GM18526 (cell line): Measurements from ENCODE around the gene CIAO2A.

Source experiments
- POLR2A ChIP-seq: IDR thresholded peaks from 3 replicates; pipeline ENCODE4 v1.6.1; 2011; ENCODE audit not compliant: insufficient read length; ENCODE audit errors: extremely low read depth

The CIAO2A gene

DNA sequence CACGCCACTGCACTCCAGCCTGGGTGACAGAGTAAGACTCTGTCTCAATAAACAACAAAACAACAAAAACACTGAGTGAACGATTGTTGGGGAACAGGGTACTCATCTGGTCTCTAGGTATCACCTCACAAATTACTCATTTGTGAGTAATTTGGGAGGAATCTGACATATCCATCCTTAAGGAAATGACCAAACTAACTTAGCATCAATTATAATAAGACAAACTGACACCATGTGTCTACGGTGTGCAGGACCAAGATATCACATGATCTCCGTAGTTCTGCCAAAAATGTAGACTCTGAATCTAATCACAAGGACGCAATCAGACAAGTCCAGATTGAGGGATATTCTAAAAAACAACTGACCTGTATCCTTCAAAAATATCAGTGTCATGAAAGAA lies 35.4 kb downstream of the CIAO2A start:
- no peak for TF ChIP-seq POLR2A

DNA sequence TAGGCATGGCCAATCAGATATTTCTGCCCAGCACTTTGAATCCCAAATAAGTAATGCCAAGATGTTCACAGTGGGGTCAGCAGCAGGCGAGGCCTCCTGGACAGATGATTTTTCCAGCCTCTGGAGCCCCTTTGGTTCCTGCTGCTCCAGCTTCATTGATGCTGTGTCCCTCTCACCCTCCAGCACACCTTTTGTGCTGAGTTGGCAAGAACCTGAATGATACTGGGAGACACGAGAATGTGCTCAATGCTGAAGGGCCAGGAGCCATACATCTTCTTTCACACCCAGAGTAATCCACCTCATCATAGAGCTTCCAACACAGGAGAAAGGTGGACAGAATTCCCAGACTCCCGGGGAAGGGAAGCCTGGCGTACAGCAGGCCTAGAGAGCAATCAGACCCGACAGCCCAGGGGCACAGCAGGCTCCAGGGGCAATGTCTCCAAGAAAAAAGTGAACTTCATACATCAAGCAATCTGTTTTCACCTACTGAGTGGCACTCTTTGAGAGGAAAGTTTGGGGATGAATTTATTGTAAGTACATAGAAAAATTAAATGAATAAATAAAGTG lies 40.6 kb downstream of the CIAO2A start:
- TF ChIP-seq POLR2A: no peak

DNA sequence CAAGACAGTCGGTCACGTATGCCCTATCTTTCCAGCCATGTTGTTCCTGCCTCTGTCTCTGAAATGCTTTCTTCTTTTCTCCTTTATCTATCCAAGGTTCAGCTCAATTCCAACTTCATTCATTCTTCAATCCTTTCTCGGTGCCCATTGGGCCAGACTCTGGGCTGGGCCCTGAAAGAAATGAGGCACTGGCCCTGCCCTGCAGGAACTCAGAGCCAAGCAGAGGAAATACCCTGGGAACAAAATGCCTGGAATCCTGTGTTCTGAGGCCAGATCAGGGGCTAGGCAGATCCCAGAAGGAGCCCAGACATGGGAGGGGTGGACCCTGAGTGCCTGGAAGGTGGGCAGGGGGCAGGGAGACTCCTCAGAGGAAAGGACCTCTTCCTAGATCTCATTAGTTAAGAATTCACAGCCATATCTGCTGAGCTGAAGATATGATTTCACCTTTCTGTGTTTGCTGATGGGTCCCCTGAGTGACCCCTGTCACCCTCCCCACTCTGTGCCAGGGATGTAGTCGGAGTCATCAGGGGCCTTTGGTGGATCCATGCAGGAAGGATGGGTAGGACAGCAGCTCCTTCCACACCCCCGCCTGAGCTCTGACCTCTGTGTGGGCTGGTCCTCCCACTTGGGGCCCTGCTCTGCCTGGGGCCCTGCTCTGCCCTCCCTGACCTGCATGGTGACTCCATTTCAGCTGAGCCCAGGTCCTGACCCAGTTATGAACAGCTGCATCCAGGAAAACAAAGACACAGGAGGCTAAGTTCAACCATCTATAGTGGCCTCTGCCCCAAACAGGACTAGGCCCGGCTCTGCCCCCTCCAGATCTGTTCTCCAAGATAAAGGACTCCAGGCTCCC lies 42.0 kb downstream of the CIAO2A start:
- TF ChIP-seq POLR2A: no peak

DNA sequence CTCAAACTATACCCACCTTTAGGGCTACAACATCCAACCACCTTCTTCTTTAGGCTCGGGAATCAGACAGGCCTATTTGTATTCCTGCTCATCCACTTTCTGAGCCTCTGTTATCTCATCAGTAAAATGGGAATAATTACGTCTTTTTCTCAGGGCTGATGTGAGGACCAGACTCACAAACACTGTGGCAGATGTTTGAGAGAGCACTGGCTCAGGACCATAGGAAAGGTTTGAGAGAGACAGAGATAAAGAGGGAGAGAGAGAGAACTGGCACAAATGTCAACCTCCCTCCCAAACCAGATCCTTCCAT lies 42.6 kb downstream of the CIAO2A start:
- TF ChIP-seq POLR2A: no peak

DNA sequence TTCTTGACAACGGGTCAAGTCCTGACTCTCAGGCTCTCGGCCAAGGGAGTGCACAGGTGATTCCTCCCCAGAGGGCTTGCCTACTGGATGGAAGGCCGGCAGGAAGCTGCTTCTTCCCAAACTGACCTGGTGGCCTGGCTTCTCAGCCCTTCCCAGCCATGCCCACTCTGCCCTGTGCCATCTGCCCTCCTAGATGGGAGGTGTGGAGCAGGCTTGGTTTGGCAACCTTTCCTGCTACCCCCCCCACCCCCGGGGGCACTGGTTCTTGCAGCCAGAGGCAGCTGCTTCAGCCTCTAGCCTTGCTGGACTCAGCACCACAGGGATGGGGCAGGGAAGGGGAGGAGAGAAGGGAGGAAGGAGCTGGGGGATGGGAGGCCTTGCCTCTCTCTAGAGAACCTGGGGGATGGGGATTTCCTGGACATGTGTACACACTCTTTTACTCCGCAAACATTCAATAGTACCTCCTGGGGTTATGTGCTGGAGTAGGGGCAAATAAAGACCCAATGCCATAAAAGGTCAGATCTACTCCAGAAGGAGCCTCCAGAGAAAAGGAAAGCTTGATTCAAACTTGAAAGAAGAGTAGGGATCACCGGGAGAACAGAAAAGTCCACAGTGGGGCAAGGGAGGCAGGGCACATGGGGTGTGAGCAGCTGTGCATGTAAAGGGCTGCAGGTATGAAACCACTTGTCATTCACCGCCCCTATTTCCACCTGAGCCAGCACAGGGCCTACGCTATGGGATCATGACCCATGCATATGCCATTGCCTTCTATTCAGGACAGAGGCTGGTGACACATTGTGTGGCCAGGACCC lies 43.2 kb downstream of the CIAO2A start:
- TF ChIP-seq POLR2A: no peak

DNA sequence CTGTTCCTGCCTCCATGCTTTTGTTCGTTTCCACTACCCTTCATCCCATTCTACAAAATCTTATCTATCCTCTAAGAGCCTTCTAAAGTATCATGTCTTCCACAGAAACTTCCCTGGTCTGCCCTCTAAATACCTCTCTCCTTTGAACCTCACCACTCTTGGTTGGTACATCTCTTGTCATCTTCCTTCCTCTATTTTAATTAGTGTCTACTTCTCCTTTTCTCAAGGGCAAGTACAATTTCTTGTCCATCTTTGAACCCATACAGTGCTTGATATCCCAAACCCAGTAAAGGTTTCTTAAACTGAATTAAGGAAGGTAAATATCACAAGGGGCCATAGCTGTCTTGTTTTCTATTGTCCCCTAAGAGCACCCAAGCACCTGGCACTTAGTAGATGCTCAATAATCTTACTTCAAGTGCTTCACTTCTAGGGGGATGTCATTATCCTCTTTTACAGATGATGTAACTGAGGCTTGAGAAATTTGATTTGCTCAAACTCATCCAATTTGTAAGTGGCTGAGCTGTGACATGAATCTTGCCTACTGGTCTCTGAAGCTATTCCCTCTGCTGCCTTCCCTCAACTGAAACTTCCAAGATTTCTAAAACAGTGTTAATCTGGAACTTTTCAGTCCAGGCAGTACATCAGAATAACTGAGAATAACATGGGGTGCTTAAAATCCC lies 44.7 kb downstream of the CIAO2A start:
- TF ChIP-seq POLR2A: no peak

DNA sequence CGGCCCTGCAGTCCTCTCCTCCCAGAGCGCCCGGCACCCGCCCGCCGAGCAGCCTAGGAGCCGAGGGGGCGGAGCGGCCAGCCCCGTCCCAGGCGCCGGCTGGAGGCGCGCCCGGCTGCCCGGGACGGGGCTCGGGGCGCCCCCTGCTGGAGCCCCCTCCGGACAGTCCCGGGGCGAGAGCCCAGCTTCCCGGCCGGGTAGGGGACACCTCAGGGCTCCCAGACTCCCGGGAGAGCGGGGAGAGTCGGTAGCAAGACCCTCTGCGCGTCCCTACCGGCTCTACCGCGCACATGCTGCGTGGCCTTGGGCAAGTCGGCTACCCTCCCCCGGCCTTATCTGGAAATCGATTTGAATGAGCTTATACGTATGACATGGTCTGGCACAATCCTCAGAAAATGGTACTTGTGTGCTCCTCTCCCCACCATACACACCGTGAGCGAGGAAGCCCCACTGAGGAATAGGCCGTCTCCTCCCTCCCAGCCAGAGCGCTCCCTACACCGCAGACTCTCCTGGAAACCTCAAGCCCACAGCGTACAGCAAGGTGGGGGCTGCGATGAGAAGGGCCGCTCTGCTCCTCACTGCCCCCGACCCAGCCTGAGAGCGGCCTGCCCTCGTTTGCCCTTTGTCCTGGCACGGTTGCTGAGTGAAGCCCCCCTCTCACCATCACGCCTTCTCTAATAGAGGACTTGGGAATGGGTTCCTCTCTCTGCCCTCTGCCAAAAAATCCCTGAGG lies 47.1 kb downstream of the CIAO2A start, which contains the start of gene DAPK2:
Gene DAPK2 (minus strand): TSS at position 65 of the 733 bp plus-strand sequence. CDS start 6,224 bp downstream, outside the sequence.
- TF ChIP-seq POLR2A: no peak

DNA sequence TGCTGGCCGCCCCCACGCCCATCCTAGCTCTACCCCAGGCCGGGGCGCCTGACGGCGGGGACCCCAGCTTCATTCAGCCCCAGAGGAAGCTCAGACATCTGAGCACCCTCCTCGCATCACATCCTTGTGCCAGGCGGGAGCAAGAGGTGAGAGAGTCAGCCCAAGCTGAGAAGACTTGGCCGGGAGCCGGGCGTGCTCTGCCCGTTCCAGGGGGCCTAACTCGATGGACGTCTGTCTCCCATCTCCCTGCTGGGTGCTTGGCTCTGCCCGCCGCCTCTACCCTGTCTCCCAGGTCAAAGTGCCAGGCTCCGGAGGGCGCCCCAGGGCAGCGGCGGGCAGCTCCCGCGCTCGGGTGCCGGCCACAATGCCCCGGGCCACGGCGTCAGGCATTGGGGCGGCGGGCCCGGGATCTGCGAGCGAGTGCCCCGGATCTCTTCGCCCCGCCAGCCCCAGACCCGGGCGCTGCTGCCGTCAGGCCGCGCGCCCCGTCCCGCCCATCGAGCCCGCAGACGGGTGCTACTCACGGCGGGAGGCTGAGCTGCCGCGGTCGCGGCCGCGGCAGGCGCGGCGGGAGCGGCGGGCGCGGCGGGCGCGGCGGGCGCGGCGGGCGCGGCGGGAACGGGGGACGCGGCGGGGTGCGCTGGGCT lies 47.7 kb downstream of the CIAO2A start:
- TF ChIP-seq POLR2A: no peak

DNA sequence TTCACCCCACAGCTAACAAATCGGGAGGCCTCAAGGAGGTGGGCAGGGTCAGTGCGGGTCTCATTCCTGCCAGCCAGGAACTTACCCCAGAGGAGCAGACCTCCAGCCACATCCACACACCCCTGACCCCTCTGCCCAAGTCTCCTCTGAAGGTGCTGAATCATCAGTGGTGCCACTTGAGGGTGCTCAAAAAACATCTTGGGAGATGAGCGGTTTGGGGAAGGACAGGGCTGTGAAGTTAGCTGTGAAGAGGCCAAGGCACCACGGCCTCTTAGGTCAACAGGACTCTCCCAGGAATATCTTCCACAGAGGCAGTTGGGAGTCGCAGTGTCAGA lies 48.6 kb downstream of the CIAO2A start:
- TF ChIP-seq POLR2A: no peak

DNA sequence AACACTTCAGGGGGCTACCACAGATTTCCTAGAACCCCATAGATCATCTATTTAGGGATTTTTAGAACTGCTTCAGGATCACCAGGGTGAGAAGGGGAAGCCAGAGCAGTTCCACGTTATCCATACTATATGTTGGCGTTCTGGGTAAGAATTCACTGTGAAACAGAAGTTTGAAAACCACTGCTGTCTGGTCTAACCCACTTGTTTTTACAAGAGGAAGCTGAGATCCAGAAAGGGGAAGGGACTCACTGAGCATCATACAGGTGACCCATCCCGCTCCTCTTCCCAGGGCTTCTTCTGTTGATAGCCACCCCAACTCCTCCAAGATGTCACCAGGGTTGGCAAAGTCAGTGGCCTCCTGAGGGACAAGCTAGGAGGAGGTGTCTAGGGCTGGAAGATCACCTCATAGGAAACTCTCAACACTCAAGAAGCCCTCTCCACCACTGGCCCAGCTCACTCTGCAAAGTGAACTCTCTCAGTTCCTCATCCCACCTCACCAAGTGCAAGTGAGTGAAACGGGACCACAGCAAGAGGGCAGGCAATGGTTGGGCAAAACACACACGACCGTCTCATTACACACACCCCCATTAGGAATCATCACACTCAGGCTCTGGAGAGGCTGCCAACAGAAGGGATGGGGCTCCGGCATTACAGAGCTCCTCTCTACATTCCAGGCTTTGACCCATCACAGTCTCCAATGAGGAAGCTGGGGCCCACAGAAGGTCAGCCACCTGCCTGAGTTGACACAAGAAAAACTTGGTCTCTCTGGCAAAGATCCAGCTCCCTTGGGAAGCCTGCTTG lies 49.1 kb downstream of the CIAO2A start:
- no peak for TF ChIP-seq POLR2A

DNA sequence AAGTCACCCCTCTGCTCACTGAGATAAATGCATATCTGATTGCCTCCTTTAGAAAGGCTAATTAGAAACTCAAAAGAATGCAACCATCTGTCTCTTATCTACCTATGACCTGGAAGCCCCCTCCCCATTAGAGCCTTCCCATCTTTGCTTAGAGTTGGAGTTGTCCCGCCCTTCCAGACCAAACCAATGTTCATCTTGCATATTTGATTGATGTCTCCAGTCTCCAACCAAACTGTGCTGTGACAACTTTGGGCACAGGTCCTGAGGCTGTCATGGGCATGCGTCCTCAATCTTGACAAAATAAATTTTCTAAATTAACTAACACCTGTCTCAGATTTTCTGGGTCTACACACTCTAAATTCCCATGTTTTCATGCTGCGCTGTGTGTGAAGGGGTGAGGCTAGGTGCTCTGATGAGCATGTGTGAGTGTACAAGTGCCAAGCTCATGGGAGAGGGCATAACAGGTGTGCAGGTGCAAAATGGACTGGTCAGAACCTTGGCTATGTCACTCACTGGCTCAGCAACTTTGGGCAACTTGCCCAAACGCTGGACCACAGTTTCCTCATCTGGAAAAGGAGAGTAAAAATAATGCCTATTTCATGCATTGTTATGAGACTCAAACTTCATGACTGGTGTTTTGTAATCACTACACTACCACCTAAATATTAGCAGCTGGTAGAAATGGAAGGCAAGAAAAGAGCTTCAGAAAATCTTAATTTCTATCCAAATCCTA lies 54.6 kb downstream of the CIAO2A start:
- no peak for TF ChIP-seq POLR2A

DNA sequence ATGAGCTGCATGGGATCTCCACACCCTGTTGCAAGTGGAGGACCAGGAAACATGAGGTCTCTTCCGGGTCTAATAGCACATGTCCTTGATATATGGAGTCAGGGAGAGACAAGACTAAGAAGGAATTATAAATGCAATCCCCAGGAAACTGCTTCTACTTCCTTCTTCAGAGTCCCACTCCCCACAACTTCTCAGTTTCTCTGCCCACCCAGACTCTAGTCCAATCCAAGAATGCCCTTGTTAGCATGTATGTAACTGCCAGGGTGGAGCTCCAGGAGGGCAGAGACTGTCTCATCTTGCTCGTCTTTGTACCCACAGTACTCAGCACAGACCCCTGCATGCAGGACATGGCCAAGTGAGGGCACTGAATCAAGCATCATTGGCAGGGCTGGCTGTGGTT lies 55.7 kb downstream of the CIAO2A start:
- TF ChIP-seq POLR2A: no peak

DNA sequence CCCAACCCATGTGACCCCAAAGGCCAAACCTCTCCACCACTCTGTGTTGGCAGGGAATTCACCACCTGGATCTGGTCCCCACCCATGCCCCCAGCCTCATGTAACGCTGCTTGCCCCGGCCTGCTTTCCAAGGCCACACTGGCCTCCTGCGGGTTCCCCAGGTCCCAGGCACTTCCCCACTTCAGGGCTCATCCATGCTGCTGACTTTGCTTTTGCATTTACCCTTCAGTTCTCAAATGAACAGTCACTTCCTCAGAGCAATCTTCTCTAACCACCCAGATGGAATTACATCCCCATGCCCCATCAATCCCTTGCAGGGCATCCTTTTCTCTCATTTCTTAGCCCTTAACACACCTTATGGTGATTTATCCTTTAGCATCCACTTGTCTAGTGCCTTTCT lies 56.5 kb downstream of the CIAO2A start:
- TF ChIP-seq POLR2A: no peak

DNA sequence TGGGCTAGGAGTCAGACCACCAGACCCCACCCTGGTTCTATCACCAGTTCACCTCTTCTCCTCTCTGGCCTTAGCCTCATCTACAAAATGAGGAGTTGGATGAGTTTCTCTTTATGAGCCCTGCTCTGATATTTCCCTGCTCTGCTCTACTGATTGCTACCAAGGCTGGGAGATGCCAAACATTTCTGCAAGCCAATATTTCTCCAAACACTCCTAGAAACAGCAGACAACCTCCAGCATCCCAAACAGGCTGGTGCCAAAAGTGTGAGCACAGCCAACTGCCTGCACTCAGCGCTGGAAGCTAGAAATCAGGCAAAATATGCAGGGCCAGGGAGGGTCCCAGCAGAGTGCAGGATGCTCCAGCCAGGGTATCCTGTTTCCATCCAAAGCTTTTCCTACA lies 58.1 kb downstream of the CIAO2A start:
- no peak for TF ChIP-seq POLR2A
